GM21576 (cell line): ENCODE measurements around the gene RBAK.
A peak's percentile ranks its signal among the peaks of the same experiment; 100 is the strongest.
"Not testable (repeated sequence)": the region's sequence is repeated elsewhere in the genome, so short reads cannot be mapped to it uniquely, and the experiment has no call there.

Experiments
- ATAC-seq: cut with Tn5 transposase; IDR thresholded peaks from one replicate; pipeline ENCODE4 v1.9.1; 2021; ENCODE audit warnings: mild to moderate bottlenecking, moderate library complexity; ENCODE audit not compliant: unreplicated experiment

The RBAK gene

DNA sequence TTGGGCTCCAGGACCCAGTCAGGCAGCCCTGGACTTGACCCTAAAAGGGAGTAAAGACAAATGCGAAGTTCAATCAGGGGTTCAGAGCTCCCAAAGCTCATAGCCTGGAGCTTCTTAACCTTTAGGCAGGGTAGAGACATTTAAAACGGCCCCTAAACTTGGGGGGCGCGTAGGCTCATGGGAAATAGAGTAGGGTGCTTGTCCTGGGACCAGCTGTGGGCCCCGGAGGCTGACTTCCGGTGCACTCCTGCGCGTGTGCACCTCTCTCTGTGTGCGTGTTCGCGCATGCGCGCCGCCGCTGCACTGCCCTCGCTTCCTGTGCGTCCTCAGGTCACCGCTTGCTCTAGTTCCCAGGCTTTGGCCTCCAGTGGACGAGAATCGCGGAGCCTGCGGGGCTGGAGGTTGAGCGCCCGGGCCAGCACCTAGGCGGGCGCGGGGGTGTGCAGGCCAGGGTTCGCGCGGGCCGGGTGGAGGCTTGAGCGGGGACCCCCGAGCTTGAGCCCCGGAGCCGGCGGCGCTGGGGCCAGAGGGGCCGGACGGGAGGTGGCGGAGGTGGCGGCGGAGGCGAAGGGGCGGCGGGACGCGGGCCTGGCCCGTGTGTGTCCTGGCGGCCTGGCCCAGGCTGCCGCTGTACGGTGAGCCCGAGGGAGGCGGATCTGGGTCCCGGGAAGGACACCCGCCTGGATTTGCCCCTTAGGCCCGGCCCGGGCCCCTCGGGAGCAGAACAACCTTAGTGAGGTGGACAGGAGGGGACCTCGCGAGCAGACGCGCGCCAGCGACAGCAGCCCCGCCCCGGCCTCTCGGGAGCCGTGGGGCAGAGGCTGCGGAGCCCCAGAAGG, at the start of gene RBAK:
Gene RBAK (plus strand): TSS at position 303 of the 839 bp plus-strand sequence. CDS start 2,217 bp downstream, outside the sequence.
- ATAC-seq = peak; percentile 100

DNA sequence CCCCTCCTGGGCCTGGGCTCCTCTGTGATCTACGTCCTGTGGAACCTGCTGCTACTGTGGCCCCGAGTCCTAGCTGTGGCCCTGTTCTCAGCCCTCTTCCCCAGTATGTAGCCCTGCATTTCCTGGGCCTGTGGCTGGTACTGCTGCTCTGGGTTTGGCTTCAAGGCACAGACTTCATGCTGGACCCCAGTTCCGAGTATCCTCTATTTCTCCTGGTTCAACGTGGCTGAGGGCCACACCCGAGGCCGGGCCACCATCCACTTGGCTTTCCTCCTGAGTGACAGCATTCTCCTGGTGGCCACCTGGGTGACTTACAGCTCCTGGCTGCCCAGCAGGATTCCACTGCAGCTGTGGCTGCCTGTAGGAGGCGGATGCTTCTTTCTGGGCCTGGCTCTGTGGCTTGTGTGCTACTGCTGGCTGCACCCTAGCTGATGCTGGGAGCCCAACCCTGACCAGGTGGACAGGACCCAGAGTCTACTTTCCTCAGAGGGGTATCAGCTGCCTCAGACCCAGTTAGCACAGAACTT, 48.9 kb upstream of the RBAK start:
- no peak for ATAC-seq

DNA sequence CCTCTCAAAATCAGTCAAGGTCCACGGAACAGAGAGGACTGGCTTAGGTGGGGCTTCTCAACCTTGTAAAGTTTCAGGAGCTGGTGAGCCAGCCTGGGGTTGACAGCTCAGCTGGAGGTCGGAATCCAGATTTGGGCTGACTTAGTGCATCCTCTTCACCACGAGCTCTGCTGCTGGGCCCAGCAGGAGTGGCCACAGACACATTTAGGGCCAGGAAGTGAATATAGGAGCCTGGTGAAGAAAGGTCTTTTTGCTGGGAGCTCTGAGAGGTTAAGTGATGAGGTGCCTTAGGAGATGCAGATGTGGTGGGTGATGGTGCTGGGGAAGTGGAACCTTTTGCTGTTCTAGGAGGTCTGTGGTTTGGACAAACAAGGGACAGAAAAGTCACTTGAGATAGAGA, 47.4 kb upstream of the RBAK start:
- ATAC-seq = no peak

DNA sequence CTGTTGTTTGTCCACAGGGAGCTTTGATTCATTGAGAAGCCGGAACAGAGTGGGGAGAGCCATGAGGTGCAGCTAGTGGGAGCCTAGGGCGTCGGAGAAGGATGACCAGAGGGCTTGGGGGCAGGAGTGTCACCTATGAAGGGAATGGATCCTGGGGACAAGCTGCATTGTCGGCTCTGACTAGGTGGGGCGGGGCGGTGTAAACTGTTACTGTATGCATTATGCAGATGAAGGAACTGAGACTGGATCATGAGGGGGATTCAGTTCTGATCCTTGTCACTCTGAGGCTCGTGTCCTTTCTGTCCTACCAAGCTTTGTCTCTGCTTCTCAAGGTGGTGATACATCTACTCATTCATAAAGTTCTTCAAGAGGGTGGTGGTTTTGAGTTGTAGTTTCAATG, 46.8 kb upstream of the RBAK start:
- ATAC-seq = no peak

- no peak for ATAC-seq
These were observed 46.2 kb upstream of the RBAK start for GRCh38 chr7:4999369-4999950.

- ATAC-seq = no peak
These were observed 44.7 kb upstream of the RBAK start for GRCh38 chr7:5001003-5001402.

DNA sequence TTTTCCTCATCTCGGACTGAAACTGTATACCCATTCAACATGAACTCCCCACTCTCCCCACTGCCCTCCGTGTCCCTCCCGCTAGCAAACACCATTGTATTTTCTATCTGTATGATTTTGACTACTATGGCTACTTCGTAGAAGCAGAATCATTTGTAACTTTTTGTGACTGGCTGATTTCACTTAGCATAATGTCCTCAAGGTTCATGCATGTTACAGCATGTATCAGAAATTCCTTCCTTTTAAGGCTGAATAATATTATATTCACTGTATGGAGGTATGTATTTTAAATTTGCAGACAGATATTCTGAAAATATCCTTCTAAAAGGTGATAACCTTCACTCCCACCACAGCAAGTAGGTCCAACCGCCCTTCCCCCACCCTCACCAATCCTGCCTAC, 43.7 kb upstream of the RBAK start:
- ATAC-seq = no peak

GRCh38 chr7:5005066-5005465, 40.6 kb upstream of the RBAK start:
- no peak for ATAC-seq

DNA sequence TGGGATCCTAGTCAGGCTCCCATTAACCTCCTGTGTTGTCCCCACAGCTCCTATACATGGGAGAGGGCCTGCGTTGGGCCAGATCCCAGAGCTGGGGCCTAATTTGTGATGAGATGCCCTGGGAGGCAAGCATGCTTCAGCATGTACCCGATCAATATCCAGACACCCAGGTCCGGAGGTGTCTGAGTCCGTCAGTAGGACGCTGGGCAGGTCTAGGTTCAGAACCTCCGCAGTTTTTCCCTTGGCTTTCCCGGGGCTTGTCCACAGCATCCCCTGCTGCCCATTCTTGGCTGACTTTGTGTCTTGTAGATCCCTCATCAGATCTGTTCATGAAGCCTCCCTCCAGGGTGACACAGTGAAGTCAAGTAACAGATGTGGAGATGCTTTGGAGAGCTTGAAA, 32.7 kb upstream of the RBAK start:
- no peak for ATAC-seq

GRCh38 chr7:5015936-5016335, 29.7 kb upstream of the RBAK start:
- ATAC-seq = not testable (repeated sequence)

- not testable (repeated sequence) for ATAC-seq
These were observed 28.0 kb upstream of the RBAK start for GRCh38 chr7:5017626-5018025.

- no peak for ATAC-seq
These were observed 25.6 kb upstream of the RBAK start for GRCh38 chr7:5020098-5020497.

DNA sequence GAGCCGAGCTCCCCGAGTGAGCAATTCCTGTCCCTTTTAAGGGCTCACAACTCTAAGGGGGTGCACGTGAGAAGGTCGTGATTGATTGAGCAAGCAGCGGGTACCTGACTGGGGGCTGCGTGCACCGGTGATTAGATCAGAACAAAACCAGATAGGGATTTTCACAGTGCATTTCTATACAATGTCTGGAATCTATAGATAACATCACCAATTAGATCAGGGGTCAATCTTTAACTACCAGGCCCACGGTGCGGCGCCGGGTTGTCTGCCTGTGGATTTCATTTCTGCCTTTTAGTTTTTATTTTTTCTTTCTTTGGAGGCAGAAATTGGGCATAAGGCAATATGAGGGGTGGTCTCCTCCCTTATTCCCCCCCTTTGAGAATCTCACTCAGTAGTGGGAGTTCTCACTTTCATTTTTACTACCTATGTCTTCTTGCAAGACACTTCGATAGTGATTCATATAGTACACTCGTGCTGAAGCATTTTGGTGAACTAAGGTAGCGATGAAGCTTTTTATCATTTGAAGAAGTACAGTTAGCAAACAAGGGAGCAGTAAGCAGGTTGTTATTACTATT, 24.6 kb upstream of the RBAK start:
- ATAC-seq = not testable (repeated sequence)

GRCh38 chr7:5023626-5024025, 22.0 kb upstream of the RBAK start:
- ATAC-seq = not testable (repeated sequence)

DNA sequence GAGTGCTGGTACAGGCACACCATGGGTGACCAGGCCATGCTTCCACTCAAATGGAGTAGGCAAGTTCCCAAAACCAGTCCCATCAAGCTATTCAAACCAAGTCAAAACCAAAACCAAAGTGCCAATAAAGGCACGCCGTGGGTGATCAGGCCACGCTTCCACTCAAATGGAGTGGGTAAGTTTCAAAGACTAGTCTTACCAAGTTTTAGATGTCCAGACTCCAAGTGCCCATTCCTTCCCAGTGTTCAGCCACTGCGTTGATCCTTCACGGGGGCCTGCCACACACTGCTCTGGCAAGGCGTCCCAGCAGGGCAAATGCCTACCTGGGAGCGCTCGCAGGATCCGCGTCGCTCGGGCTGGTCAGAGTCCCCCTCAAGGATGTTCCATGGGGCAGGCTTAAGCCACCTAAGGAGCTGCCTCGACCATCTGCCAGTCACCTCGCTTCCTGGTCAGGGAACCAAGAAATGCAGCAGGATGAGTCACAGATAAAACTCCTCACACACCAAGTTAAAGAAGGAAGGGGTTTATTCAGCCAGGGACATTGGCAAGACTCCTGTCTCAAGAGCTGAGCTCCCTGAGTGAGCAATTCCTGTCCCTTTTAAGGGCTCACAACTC, 17.8 kb upstream of the RBAK start:
- ATAC-seq = not testable (repeated sequence)

- ATAC-seq = not testable (repeated sequence)
These were observed 12.5 kb upstream of the RBAK start for GRCh38 chr7:5033186-5033585.

- ATAC-seq = no peak
These were observed 10.4 kb upstream of the RBAK start for GRCh38 chr7:5035276-5035675.

GRCh38 chr7:5036446-5036845, 9.2 kb upstream of the RBAK start:
- no peak for ATAC-seq

DNA sequence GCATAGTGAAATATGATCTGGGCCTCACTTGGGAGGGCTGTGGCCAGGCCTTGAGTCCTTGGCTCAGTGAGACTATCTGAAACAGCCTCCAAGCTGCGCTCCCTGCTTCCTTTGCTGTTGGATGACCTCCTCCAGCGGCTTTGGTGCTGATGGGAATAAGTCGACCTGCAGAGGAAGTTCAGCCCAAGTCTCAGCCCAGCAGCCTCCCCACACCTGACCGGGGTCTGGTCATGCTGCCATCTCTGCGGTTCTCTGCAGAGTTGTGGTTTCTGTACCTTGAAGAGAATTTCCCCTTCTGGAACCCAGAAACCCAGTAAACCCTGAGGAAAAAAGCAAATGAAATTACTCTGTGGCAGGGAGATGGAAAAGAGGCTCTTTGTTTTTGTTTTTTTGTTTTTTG, 4.6 kb upstream of the RBAK start:
- no peak for ATAC-seq

DNA sequence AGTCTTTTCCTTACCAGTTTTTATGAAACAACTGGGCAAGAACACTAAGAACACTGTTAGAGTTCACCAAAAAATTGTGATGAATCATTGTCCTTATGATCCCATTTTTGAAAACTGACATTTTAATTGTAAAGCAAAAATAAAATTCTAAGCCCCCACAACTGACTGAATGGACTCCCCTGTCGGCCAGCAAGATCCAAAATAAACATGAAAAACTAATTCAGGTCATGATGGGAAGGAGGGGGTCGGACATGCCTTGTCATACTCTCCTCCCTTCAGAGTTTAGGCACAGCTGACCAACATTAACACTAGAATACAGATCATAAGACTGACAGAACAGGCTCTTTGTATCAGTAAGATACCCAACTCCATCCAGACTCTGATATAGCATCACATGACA, 2.0 kb upstream of the RBAK start:
- no peak for ATAC-seq

DNA sequence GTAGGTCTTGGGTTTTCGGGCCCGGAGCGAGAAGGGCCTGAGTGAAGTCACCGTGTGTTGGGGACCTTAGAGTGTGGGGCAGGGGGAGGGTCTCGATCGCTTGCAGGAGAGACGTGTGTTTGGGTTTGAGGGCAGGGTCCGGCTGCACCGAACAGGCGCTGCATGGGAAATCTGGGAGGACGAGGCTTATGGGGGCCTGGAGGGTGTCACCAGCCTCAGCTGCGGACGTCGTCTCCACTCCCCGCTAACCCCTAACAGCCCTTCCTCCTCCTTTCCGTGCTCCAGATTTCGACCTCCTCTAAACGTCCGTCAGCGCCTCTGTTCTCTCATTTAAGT, 705 bp downstream of the RBAK start:
- ATAC-seq = not testable (repeated sequence)

- not testable (repeated sequence) for ATAC-seq
These were observed 1.5 kb downstream of the RBAK start for GRCh38 chr7:5047127-5047526.
